Naive thymus-derived CD4-positive, alpha-beta T cell (primary cell): ENCODE results near the gene CDH4. TPM values are rescaled to one million over a fixed set of nuclear protein-coding genes. Genes with fewer than 3 reads are reported as not detected.

Experiments used
- ATAC-seq: fragments of 150-1000 bp; cut with Tn5 transposase; 2 replicates; pipeline ENCODE4 v1.10.0; 2021; ENCODE audit warnings: mild to moderate bottlenecking, moderate library complexity
- CTCF ChIA-PET: fragments of 350-600 bp; sonication (Branson Sonifier 250); formaldehyde crosslinking; loops from one replicate; lab custom pipeline; 2021; ENCODE audit warnings: antibody characterized with exemption; lab: Charles Lee
- POLR2A ChIA-PET: fragments of 350-600 bp; sonication (Branson Sonifier 250); formaldehyde crosslinking; loops from one replicate; lab custom pipeline; 2021; ENCODE audit warnings: antibody characterized with exemption, inconsistent platforms; lab: Charles Lee
- DNase-seq, 9 donors: peaks; one replicate each; pipeline versions ENCODE4 v3.0.0 to v3.0.0-alpha.2; 2020 to 2022; ENCODE audit warnings: mixed read lengths in 1 of 9
- H3K27ac ChIP-seq: one replicate; pipeline ENCODE4 v1.7.0; 2013; ENCODE audit warnings: mild to moderate bottlenecking, low read depth, low read length, moderate library complexity
- H3K27me3 ChIP-seq, 2 donors: one replicate each; pipeline ENCODE4 v1.7.0; 2013; ENCODE audit warnings: low read length in 2 of 2, mild to moderate bottlenecking in 2 of 2, moderate library complexity in 2 of 2; ENCODE audit not compliant: control insufficient read depth in 2 of 2, insufficient read depth in 2 of 2
- H3K36me3 ChIP-seq, 3 experiments: 1 replicate in 2 of 3; 2 replicates in 1 of 3; pipeline ENCODE4 v1.7.0; 2013; ENCODE audit warnings: low read length in 3 of 3, mild to moderate bottlenecking in 3 of 3, moderate library complexity in 1 of 3; ENCODE audit not compliant: insufficient read depth in 3 of 3, control insufficient read depth in 2 of 3
- H3K4me1 ChIP-seq, 2 donors: one replicate each; pipeline ENCODE4 v1.7.0; 2013; ENCODE audit warnings: low read length in 2 of 2, mild to moderate bottlenecking in 2 of 2, moderate library complexity in 1 of 2; ENCODE audit not compliant: control insufficient read depth in 2 of 2, insufficient read depth in 2 of 2
- H3K4me3 ChIP-seq: 2 replicates; pipeline ENCODE4 v1.7.0; 2013; ENCODE audit warnings: mild to moderate bottlenecking, low read length
- H3K9me3 ChIP-seq, 3 experiments: 1 replicate in 2 of 3; 2 replicates in 1 of 3; pipeline ENCODE4 v1.7.0; 2013; ENCODE audit warnings: low read length in 3 of 3; ENCODE audit not compliant: control insufficient read depth in 2 of 3
- H3K27ac Mint-ChIP-seq, 9 donors: one replicate each; pipeline ENCODE4 v1.8.0; 2020 to 2022; ENCODE audit warnings: mixed read lengths in 9 of 9, mild to moderate bottlenecking in 8 of 9, moderate library complexity in 5 of 9, inconsistent platforms in 2 of 9
- H3K27me3 Mint-ChIP-seq, 5 donors: one replicate each; pipeline ENCODE4 v1.8.0; 2021 to 2022; ENCODE audit warnings: mixed read lengths in 5 of 5, mild to moderate bottlenecking in 1 of 5
- H3K36me3 Mint-ChIP-seq, 5 donors: one replicate each; pipeline ENCODE4 v1.8.0; 2020 to 2022; ENCODE audit warnings: mixed read lengths in 5 of 5, mild to moderate bottlenecking in 3 of 5, inconsistent platforms in 1 of 5
- H3K4me1 Mint-ChIP-seq, 7 donors: one replicate each; pipeline ENCODE4 v1.8.0; 2020 to 2022; ENCODE audit warnings: mixed read lengths in 7 of 7, mild to moderate bottlenecking in 3 of 7, inconsistent platforms in 1 of 7
- H3K4me3 Mint-ChIP-seq, 10 donors: one replicate each; pipeline ENCODE4 v1.8.0; 2020 to 2022; ENCODE audit warnings: mild to moderate bottlenecking in 10 of 10, mixed read lengths in 10 of 10, moderate library complexity in 6 of 10, inconsistent platforms in 2 of 10
- H3K9me3 Mint-ChIP-seq, 11 donors: one replicate each; pipeline ENCODE4 v1.8.0; 2020 to 2022; ENCODE audit warnings: mixed read lengths in 11 of 11, mild to moderate bottlenecking in 4 of 11, inconsistent platforms in 1 of 11, moderate library complexity in 1 of 11
- intact Hi-C, 2 donors: fragments of 100-400 bp; cut with micrococcal nuclease; formaldehyde crosslinking; loops; one replicate each; pipeline ENCODE4 v1.15.1; 2023
- polyA plus RNA-seq, 2 donors: library from polyadenylated mRNA; unstranded; fragments of 300-500 nt; fragmentation: Illumina TruSeq; gene quantifications; one replicate each; pipeline ENCODE4 v1.2.3, GENCODE V29; 2021
- total RNA-seq, 6 experiments: library from RNA in 5 of 6; stranded (reverse) in 5 of 6; gene quantifications; 1 replicate in 5 of 6; 2 replicates in 1 of 6; pipeline ENCODE4 v1.2.3 and lab custom pipeline; 2021 to 2026

CDH4 gene
- total and polyA plus RNA-seq, 7 experiments from 2014 or later: 0.05 to 0.43 (median 0.14) TPM; not detected in 1

DNA sequence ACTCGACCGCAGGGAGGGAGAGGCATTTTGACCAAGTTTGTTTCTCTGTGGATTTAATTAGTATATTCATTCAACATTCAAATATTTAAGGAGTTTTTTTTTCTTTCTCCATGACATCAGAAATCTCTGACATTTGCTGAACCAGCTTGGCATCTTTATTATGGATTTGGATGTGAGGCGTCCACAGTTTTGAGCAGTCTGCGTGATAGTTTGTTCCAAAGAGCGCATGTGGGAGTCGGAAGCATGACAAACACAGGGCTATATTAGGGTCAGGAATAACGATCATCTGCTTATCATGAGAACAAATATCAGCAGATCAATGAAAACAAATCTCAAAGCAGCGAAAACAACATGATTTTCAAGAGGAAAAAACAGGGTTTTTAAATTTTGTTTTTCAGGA lies 373.2 kb downstream of the CDH4 start:
- Histone ChIP-seq H3K9me3 (no peaks in the 10 kb centered on the region), H3K27ac (no peak overlapping the region), H3K36me3 (no peaks in the 10 kb centered on the region), H3K27me3 (no peaks in the 10 kb centered on the region), H3K4me3 (no peak overlapping the region), H3K4me1 (no peaks in the 10 kb centered on the region)
- Mint-ChIP-seq H3K36me3 (no peaks in the 10 kb centered on the region), H3K9me3 (peaks cover 0 to 2% (median 0%) of the 10 kb centered on the region in 11 donors), H3K27me3 (peaks cover 0 to 5% (median 0%) of the 10 kb centered on the region in 5 donors), H3K4me1 (no peaks in the 10 kb centered on the region), H3K4me3 (no peak overlapping the region), H3K27ac (no peak overlapping the region)
- ATAC-seq (no peak), DNase-seq (no peak)
- intact Hi-C loops: no loop called here
- ChIA-PET POLR2A (no interaction called here), CTCF (no interaction called here)

DNA sequence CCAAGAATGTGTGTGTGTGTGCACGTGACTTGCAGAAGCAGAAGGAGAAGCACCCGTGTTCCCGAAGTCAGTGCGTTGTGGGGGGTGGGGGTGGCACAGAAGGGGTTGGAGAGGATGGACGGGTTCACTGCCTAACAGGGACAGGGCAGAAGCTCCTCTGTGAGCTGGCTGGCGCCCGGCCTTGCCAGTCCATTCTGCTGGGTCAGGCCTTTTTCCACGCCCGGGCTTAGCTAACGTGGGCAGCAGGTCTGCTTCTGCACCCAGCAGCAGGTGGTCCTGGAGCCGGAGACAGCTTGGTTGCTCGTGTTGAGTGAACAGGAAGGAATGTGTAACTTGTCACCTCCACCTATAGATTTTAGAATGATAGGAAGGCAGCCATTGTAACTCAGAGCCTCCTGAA lies 374.4 kb downstream of the CDH4 start:
- Histone ChIP-seq H3K4me3 (no peak overlapping the region), H3K4me1 (no peaks in the 10 kb centered on the region), H3K27ac (no peak overlapping the region), H3K9me3 (no peaks in the 10 kb centered on the region), H3K27me3 (no peaks in the 10 kb centered on the region), H3K36me3 (no peaks in the 10 kb centered on the region)
- ATAC-seq (no peak), DNase-seq (no peak)
- ChIA-PET POLR2A (no interaction called here), CTCF (no interaction called here)
- H3K4me3 Mint-ChIP-seq: no peak overlapping the region
- H3K4me1 Mint-ChIP-seq: no peaks in the 10 kb centered on the region
- no peaks in the 10 kb centered on the region for H3K36me3 Mint-ChIP-seq
- intact Hi-C loops: no loop called here
- H3K27ac Mint-ChIP-seq: no peak overlapping the region
- peaks cover 0 to 2% (median 0%) of the 10 kb centered on the region in 11 donors for H3K9me3 Mint-ChIP-seq
- peaks cover 0 to 5% (median 0%) of the 10 kb centered on the region in 5 donors for H3K27me3 Mint-ChIP-seq

DNA sequence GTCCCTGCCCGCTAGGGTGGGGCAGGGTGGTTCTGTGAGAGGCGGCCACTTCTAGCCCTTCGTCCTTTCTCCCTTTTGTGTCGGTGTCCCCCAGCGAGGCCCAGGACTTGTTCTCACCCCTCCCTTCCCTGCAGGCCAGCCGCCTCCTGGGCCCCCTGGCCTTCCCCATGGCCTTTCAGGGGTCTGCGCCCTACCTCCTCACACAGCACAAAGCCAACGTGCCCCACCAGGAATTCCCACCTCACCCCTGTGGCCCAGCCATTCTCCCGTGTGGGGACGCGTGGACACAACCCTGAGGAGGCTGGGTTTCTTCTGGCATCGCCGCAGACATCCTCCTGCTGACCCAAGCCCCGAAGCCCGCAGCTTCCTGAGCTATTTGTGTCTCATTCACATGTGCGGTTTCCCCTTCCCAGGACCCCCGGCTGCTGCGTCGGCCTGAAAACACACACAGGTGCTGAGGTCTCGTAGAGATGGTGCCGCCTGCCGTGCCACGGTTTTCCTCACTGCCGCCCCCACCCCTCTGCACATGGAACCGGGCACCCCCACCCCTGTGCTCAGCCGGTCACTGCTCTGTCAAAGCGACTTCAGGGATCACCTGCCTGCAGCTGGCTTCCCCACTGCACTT lies 375.8 kb downstream of the CDH4 start:
- no peaks in the 10 kb centered on the region for H3K27me3 ChIP-seq
- H3K27me3 Mint-ChIP-seq: peaks cover 0 to 5% (median 0%) of the 10 kb centered on the region in 5 donors
- no peak for ATAC-seq

DNA sequence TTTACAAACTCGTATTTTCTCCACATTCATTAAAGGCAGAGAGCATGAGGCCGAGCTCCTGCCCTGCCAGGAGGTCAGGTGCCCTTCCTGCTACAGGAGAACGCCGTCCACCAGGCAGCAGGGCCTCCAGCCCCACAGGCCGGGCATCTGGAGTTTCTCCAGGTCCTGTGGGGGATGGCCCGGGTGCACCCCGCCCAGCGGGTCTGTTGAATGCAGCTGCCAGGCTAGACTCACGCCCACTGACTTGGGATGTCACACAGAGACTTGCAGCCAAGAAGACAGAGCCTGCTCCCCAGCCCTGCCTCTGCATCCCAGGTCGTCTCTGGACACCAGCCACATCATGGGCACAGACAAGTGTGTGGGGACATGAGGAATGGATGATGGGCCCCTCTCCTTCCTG lies 376.4 kb downstream of the CDH4 start:
- Histone ChIP-seq H3K4me3 (no peak overlapping the region), H3K9me3 (no peaks in the 10 kb centered on the region), H3K4me1 (no peaks in the 10 kb centered on the region), H3K36me3 (no peaks in the 10 kb centered on the region), H3K27ac (no peak overlapping the region), H3K27me3 (no peaks in the 10 kb centered on the region)
- Mint-ChIP-seq H3K27me3 (peaks cover 0 to 5% (median 0%) of the 10 kb centered on the region in 5 donors), H3K4me1 (peaks cover 0 to 5% (median 0%) of the 10 kb centered on the region in 7 donors), H3K36me3 (no peaks in the 10 kb centered on the region), H3K4me3 (no peak overlapping the region), H3K27ac (no peak overlapping the region), H3K9me3 (peaks cover 0 to 9% (median 0%) of the 10 kb centered on the region in 11 donors)
- ChIA-PET POLR2A (no interaction called here), CTCF (no interaction called here)
- no peak for ATAC-seq
- DNase-seq: no peak
- intact Hi-C loops: no loop called here

More for the DNA sequence above, 375.8 kb downstream of the CDH4 start:
- no peak overlapping the region for H3K4me3 ChIP-seq
- ChIA-PET CTCF (no interaction called here), POLR2A (no interaction called here)
- Mint-ChIP-seq H3K36me3 (no peaks in the 10 kb centered on the region), H3K27ac (no peak overlapping the region), H3K9me3 (peaks cover 0 to 3% (median 0%) of the 10 kb centered on the region in 11 donors), H3K4me3 (no peak overlapping the region), H3K4me1 (peaks cover 0 to 1% (median 0%) of the 10 kb centered on the region in 7 donors)
- H3K9me3 ChIP-seq: no peaks in the 10 kb centered on the region
- intact Hi-C loops: no loop called here
- no peaks in the 10 kb centered on the region for H3K36me3 ChIP-seq
- H3K4me1 ChIP-seq: no peaks in the 10 kb centered on the region
- DNase-seq: no peak
- H3K27ac ChIP-seq: no peak overlapping the region

DNA sequence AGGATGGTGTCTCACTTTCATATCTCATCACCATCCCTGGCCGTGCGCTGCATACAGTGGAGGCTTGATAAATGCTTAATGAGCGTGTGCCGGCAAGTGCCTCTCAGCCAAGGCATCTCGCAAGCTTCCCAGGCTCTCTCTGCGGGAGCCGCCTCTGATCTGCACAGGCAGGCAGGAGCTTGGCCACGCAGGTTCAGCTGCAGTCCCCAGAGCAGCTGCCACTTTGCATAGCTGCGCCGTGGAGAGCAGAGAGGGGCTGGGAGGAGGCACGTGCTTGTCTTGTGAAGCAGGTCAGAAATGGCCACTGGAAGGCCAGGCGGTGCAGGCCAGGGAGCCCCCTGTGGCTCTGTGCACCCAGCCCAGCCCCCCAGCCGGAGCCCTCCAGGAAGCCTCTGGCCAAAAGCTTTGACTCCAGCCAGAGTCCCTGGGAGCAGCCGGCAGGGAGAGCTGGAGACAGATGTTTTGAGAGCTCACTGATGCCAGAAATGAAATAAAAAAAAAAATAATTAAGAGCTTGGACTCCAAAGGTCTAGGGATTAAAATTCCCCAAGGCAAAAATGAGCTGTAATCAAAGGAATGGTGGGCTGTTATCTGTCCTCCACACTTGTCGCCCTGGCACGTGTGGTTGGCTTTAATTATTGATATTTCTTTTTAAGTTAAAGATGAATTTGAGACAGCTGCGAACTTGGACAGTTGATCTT lies 377.0 kb downstream of the CDH4 start:
- Mint-ChIP-seq H3K27me3 (peaks cover 0 to 5% (median 0%) of the 10 kb centered on the region in 5 donors), H3K4me3 (no peak overlapping the region), H3K36me3 (no peaks in the 10 kb centered on the region), H3K27ac (no peak overlapping the region), H3K4me1 (peaks cover 0 to 5% (median 0%) of the 10 kb centered on the region in 7 donors), H3K9me3 (peaks cover 0 to 10% (median 0%) of the 10 kb centered on the region in 11 donors)
- Histone ChIP-seq H3K4me3 (no peak overlapping the region), H3K36me3 (no peaks in the 10 kb centered on the region), H3K4me1 (no peaks in the 10 kb centered on the region), H3K27ac (no peak overlapping the region), H3K9me3 (no peaks in the 10 kb centered on the region), H3K27me3 (no peaks in the 10 kb centered on the region)
- intact Hi-C loops: no loop called here
- no peak for ATAC-seq
- ChIA-PET CTCF (no interaction called here), POLR2A (no interaction called here)
- no peak for DNase-seq

DNA sequence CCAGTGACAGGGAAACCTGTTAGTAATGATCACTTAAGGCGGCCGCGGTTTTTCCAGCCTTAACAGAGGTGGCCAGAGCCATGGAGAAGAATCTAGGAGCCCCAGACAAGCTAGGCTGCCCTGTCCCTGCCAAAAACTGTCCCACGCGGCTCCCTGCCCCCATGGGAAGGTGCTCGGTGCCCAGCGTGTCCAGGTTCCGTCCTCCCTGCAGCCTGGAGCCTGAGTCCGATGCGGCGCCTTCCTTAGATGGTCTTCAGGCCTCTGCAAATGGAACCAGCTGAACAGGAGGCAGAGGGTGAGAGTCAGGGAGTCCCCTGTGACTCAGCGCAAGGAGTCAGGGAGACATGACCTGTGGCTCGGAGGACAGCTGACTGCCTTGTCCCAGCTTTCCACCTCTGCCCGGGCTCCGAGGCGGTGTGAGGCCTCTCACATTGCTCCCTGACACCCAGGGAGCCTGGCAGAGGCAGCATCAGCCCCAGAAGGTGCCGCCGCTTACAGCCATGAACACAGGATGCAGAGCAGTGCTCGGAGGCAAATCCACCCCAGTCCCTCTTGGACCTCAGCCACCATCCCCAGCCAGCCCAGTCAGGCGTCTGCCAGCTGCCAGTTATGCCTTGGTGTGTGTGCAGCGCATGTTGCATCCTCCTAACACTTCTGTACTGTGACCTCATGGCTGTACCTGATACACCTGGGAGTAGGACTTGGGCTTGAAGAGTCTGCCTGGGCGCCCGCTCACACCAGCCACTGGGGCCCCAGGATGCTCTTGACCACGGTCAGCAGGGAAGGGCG lies 377.7 kb downstream of the CDH4 start:
- ChIA-PET POLR2A (no interaction called here), CTCF (no interaction called here)
- Histone ChIP-seq H3K9me3 (no peaks in the 10 kb centered on the region), H3K36me3 (no peaks in the 10 kb centered on the region), H3K27me3 (no peaks in the 10 kb centered on the region), H3K27ac (no peak overlapping the region), H3K4me3 (no peak overlapping the region), H3K4me1 (no peaks in the 10 kb centered on the region)
- H3K9me3 Mint-ChIP-seq: peaks cover 0 to 11% (median 0%) of the 10 kb centered on the region in 11 donors
- peaks cover 0 to 5% (median 0%) of the 10 kb centered on the region in 7 donors for H3K4me1 Mint-ChIP-seq
- no peak for ATAC-seq
- intact Hi-C loops: no loop called here
- no peak overlapping the region for H3K27ac Mint-ChIP-seq
- no peaks in the 10 kb centered on the region for H3K36me3 Mint-ChIP-seq
- H3K27me3 Mint-ChIP-seq: peaks cover 0 to 5% (median 0%) of the 10 kb centered on the region in 5 donors
- no peak for DNase-seq
- H3K4me3 Mint-ChIP-seq: no peak overlapping the region
